ENCODE data around the gene APP. TPM values are rescaled to one million over a fixed set of nuclear protein-coding genes. Genes with fewer than 3 reads are reported as not detected.
A peak's percentile ranks its signal among the peaks of the same experiment; 100 is the strongest.

APP gene
- total RNA-seq, 1 donor from 2014 or later: 321 TPM

GRCh38 chr21:26115899-26116298, 54.7 kb downstream of the APP start:
- no peak for DNase-seq (ENCODE audit: missing footprints)
- intact Hi-C loops (cut with DNase I): no loop called here
- ATAC-seq: peak; percentile 78

- DNase-seq (ENCODE audit: missing footprints) (no peak), ATAC-seq (no peak)
- intact Hi-C loops (cut with DNase I): no loop called here
Measured at GRCh38 chr21:26115305-26115704, 55.3 kb downstream of the APP start.

- DNase-seq (ENCODE audit: missing footprints): no peak
- intact Hi-C loops (cut with DNase I): no loop called here
Measured at GRCh38 chr21:26112975-26113374, 57.6 kb downstream of the APP start.

GRCh38 chr21:26112127-26112742, 58.3 kb downstream of the APP start:
- DNase-seq (ENCODE audit: missing footprints): no peak
- intact Hi-C loops (cut with DNase I): no loop called here

More at GRCh38 chr21:26112975-26113374, 57.6 kb downstream of the APP start:
- ATAC-seq: no peak

GRCh38 chr21:26110715-26111114, 59.9 kb downstream of the APP start:
- ATAC-seq: no peak
- no peak for DNase-seq (ENCODE audit: missing footprints)
- intact Hi-C loops (cut with DNase I): no loop called here

More at GRCh38 chr21:26112127-26112742, 58.3 kb downstream of the APP start:
- no peak for ATAC-seq

DNA sequence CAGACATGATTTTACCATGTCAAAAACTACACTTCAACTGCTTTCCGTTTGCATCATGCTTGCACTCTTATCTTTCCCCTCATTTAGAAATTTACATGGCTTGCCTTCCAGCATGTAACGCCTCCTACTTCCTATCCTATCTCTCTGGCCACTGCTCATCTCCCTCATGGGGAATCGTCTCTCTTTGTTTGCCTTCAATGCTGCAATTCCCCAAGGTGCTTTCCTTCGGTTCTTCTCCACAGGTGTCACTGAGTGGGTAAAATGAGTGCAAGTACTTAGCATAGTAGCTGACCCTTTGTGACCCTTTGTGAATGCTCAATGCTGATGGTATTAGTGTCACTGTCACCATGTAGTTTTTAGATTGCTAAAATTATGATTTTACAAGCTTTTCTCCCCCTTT, 63.1 kb downstream of the APP start:
- intact Hi-C loops (cut with DNase I): no loop called here
- DNase-seq (ENCODE audit: missing footprints): no peak
- no peak for ATAC-seq

DNA sequence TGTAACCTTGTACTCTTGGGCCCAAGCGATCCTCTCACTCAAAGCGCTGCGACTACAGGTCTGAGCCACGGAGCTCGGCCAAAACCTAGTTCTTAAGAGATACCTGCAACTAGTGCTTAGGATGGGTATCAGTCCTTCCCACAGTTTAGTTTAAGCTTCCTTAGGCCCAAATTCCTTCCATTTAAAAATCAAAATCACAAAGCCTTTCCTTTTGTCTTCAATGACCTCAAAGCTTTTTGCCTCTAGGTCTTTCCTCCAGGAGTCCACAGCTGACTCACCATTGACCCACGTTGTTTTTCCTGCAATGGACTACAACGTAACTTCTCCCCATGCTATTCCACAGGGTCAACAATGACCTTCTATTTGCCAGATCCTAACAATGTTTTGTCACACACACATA, 64.0 kb downstream of the APP start:
- ATAC-seq: no peak
- intact Hi-C loops (cut with DNase I): no loop called here

DNA sequence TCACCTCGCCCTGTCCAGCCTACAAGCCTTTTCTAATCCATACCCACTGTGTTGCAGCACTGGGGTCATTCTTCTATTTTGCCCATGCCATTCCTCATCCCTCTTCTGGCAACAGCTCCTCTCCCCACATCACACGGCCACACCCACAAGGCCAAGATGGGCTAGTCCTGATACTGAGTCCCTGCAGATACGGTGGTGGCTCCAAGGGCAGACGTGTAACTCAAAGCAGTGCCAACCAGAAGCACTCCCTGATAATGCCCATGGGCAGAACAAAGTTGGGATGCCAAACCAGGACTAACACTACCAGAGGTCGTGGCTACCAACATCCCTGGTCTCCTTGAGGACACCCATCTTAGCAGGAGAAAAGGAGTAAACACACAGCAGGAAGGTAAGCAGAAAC, 64.8 kb downstream of the APP start:
- intact Hi-C loops (cut with DNase I): no loop called here
- ATAC-seq (no peak), DNase-seq (ENCODE audit: missing footprints) (no peak)

More for the DNA sequence above, 64.0 kb downstream of the APP start:
- no peak for DNase-seq (ENCODE audit: missing footprints)

GRCh38 chr21:26100573-26100972, 70.0 kb downstream of the APP start:
- no peak for DNase-seq (ENCODE audit: missing footprints)
- no peak for ATAC-seq
- intact Hi-C loops (cut with DNase I): no loop called here

DNA sequence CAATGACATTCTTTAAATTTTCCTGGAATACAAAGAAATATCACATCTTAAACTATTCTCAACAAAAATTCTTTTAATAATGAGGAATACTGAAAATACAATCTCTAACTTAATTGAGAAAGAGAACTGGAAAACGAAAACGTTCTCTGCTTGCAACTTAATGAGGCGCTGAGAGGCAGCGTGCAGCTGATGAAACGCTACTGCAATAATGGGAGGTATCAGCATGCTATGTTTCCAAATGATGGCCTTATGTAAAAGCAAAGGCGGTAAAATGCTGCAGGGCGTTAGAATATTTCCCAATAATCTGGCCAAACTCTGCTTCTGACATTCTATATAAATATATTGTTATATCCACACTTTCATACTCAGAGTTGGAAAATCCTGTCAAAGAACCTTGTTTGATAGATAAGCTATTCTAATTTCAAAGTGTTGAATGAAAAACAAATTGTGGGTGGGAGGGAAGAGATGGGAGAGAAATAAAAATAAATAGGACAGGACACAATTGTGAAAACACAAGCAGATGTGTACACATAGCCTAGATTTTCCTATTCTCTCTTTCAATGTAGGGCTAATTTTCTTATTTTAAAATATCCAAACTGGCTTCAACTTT, 70.9 kb downstream of the APP start:
- no peak for ATAC-seq
- intact Hi-C loops (cut with DNase I): no loop called here
- no peak for DNase-seq (ENCODE audit: missing footprints)

- intact Hi-C loops (cut with DNase I): no loop called here
- DNase-seq (ENCODE audit: missing footprints): no peak
- no peak for ATAC-seq
Measured at GRCh38 chr21:26098772-26099397, 71.7 kb downstream of the APP start.

DNA sequence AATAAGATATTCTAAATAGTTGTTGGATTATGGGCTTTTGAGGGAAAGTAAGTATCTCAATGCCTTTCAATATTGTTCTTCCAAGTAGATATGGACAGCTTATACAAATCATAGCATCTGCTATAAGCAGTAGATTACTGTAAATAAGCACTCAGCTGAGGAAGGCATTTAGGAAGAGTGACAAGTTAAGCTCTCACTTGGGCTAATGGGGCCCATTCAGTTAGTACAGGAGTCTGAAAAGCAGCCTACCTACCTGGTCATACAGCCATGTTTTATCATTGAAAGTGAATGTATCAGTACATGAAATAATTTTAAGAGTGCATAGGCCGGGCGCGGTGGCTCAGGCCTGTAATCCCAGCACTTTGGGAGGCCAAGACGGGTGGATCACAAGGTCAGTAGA, 73.1 kb downstream of the APP start:
- ATAC-seq (no peak), DNase-seq (ENCODE audit: missing footprints) (no peak)
- intact Hi-C loops (cut with DNase I): no loop called here

DNA sequence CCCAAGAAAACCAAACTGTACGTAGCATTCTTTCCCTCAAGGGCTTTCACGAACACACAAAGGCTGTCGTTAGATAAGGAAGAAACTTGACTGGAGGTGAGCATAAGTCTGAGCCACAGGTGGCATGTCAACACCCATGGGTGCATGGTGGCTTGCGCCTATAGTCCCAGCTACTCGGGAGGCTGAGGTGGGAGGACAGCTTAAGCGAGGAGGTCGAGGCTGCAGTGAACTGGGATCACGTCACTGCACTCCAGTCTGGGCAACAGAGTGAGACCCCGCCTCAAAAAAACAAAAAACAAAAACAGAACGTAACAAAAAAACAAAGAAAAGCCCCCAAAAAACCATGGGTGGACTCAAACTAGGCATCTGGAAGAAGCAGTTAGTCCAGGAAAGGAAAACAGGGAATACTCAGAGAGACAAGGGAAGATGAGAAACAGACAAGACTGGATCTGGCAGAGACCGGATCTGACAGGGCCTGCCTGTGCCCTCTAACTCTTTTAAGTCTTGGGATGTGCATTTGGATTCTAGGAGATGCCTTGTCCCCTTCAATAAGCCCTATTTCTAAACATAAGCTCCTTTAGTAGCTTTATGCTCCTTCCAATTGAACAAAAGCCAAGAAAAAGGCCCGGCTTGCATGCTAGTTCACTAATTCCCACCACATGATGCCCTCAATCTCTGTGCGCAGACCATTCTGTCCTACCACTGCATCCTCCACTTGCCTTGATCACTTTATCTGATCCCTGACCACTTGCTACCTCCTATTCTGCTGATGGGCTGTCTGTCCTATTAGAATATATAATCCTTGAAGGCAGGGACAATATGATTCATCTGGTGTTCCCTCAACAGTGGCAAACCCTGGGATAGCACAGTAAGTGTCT, 73.8 kb downstream of the APP start:
- intact Hi-C loops (cut with DNase I): no loop called here
- ATAC-seq: no peak

DNA sequence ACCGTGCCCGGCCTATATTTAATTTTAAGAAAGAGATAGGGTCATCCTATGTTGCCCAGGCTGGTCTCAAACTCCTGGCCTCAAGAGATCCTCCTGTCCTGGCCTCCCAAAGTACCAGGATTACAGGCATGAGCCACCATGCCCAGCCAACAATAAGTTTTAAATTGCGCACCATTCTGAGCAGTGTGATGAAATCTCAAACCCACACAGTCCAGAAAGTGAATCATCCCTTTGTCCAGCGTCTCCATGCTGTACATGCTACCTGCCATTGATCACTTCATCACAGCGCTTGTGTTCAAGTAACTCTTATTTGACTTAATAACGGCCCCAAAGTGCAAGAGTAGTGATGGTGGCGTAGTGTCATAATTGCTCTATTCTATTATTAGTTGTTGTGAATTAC, 75.4 kb downstream of the APP start:
- intact Hi-C loops (cut with DNase I): no loop called here
- no peak for DNase-seq (ENCODE audit: missing footprints)
- no peak for ATAC-seq

More for the DNA sequence above, 73.8 kb downstream of the APP start:
- no peak for DNase-seq (ENCODE audit: missing footprints)

- ATAC-seq (no peak), DNase-seq (ENCODE audit: missing footprints) (no peak)
- intact Hi-C loops (cut with DNase I): no loop called here
Measured at GRCh38 chr21:26093122-26093521, 77.4 kb downstream of the APP start.

GRCh38 chr21:26091480-26092018, 79.0 kb downstream of the APP start:
- ATAC-seq (no peak), DNase-seq (ENCODE audit: missing footprints) (no peak)
- intact Hi-C loops (cut with DNase I): no loop called here

DNA sequence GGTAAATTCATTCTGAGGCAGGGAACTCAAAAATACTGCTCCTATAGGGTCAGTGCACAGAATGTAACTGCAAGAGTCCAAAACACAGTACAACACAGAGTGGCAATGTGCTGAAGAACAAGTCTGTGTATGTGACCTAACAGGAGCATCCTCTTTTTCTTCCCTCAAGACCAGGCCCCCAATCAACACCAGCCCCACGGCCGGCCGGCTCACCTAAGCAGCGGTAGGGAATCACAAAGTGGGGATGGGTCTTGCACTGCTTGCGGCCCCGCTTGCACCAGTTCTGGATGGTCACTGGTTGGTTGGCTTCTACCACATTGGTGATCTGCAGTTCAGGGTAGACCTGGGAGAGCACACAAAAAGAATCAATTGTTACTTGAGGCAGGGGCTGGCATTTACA, 80.8 kb downstream of the APP start:
- no peak for ATAC-seq
- no peak for DNase-seq (ENCODE audit: missing footprints)
- intact Hi-C loops (cut with DNase I): no loop called here

GRCh38 chr21:26087223-26087918, 83.2 kb downstream of the APP start:
- intact Hi-C loops (cut with DNase I): no loop called here
- DNase-seq (ENCODE audit: missing footprints): no peak
- ATAC-seq: no peak

DNA sequence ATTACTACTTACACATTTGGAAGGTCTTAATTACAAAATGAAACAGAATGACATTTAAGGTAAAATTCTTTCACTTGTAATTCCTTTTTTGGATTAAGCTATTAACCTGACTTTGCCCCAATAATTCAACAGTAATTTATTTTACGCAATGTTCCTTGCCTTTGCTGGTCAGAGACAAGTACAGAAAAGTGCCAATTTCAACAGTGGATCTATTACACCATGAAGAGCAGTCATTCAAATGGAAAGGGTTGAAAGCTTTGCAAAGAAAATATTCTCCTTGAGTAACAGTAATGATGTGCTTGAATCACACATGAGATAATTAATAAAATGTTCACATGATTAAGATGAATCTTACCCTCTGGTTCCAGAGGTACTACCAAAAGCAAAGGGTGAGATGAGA, 84.7 kb downstream of the APP start:
- DNase-seq (ENCODE audit: missing footprints) (no peak), ATAC-seq (no peak)
- intact Hi-C loops (cut with DNase I): no loop called here

Data from Right ventricle myocardium inferior (tissue), 1 donor.